Mucosa of stomach (tissue), 1 donor: Measurements from ENCODE around the gene TTC36.
"Not testable (repeated sequence)": the region's sequence is repeated elsewhere in the genome, so short reads cannot be mapped to it uniquely, and the experiment has no call there.

Experiments used
- H3K27me3 ChIP-seq: one replicate; pipeline ENCODE4 v1.7.0; 2013; ENCODE audit warnings: mild to moderate bottlenecking, low read length; ENCODE audit not compliant: control insufficient read depth, insufficient read depth
- H3K36me3 ChIP-seq: one replicate; pipeline ENCODE4 v1.7.0; 2013; ENCODE audit warnings: low read length; ENCODE audit not compliant: control insufficient read depth, insufficient read depth
- H3K4me1 ChIP-seq: one replicate; pipeline ENCODE4 v1.7.0; 2013; ENCODE audit warnings: mild to moderate bottlenecking, low read length; ENCODE audit not compliant: control insufficient read depth, insufficient read depth
- H3K4me3 ChIP-seq: one replicate; pipeline ENCODE4 v1.7.0; 2013; ENCODE audit warnings: low read length
- H3K9ac ChIP-seq: one replicate; pipeline ENCODE4 v1.7.0; 2013; ENCODE audit warnings: mild to moderate bottlenecking, low read length, moderate library complexity
- H3K9me3 ChIP-seq: one replicate; pipeline ENCODE4 v1.7.0; 2013; ENCODE audit warnings: mild to moderate bottlenecking, low read length, moderate library complexity; ENCODE audit not compliant: control insufficient read depth
- donor health status: Pancreatic carcinoma.

TTC36 gene

GRCh38 chr11:118527109-118527508 is at the start of gene TTC36:
Gene TTC36, plus strand, starts transcription at chr11:118527474. Its CDS starts 21 bp downstream, at chr11:118527495.
- Histone ChIP-seq H3K36me3 (peaks cover 2% of the 10 kb centered on the region), H3K27me3 (no peaks in the 10 kb centered on the region), H3K9me3 (no peaks in the 10 kb centered on the region), H3K4me3 (no peak within 1 kb of the TSS), H3K4me1 (peaks cover 10% of the 10 kb centered on the region), H3K9ac (no peak within 1 kb of the TSS)

- H3K36me3 ChIP-seq, H3K9ac ChIP-seq, H3K4me3 ChIP-seq, H3K4me1 ChIP-seq, H3K9me3 ChIP-seq, H3K27me3 ChIP-seq: not testable (repeated sequence)
These were observed 46.0 kb upstream of the TTC36 start for GRCh38 chr11:118481238-118481637.

- Histone ChIP-seq H3K9me3 (no peaks in the 10 kb centered on the region), H3K27me3 (no peaks in the 10 kb centered on the region), H3K36me3 (peaks cover 4% of the 10 kb centered on the region), H3K4me3 (no peak overlapping the region), H3K9ac (no peak overlapping the region), H3K4me1 (no peaks in the 10 kb centered on the region)
These were observed 42.9 kb upstream of the TTC36 start for GRCh38 chr11:118484405-118484804.

- no peak overlapping the region for H3K4me3 ChIP-seq
- peaks cover 4% of the 10 kb centered on the region for H3K36me3 ChIP-seq
- no peak overlapping the region for H3K9ac ChIP-seq
- H3K27me3 ChIP-seq, result no peaks in the 10 kb centered on the region
- no peaks in the 10 kb centered on the region for H3K4me1 ChIP-seq
- H3K9me3 ChIP-seq, result no peaks in the 10 kb centered on the region
These were observed 42.0 kb upstream of the TTC36 start for GRCh38 chr11:118485273-118485672.

- Histone ChIP-seq H3K4me3 (no peak overlapping the region), H3K4me1 (no peaks in the 10 kb centered on the region), H3K9me3 (no peaks in the 10 kb centered on the region), H3K27me3 (no peaks in the 10 kb centered on the region), H3K36me3 (no peaks in the 10 kb centered on the region), H3K9ac (no peak overlapping the region)
These were observed 38.7 kb upstream of the TTC36 start for GRCh38 chr11:118488480-118489109.

GRCh38 chr11:118491041-118491440 is 36.2 kb upstream of the TTC36 start:
- Histone ChIP-seq H3K4me3 (no peak overlapping the region), H3K4me1 (no peaks in the 10 kb centered on the region), H3K9me3 (no peaks in the 10 kb centered on the region), H3K36me3 (no peaks in the 10 kb centered on the region), H3K27me3 (no peaks in the 10 kb centered on the region), H3K9ac (no peak overlapping the region)

- Histone ChIP-seq H3K9ac (no peak overlapping the region), H3K36me3 (no peaks in the 10 kb centered on the region)
These were observed 29.4 kb upstream of the TTC36 start for GRCh38 chr11:118497831-118498230.

GRCh38 chr11:118503216-118503615 is 24.1 kb upstream of the TTC36 start:
- H3K9ac ChIP-seq, result no peak overlapping the region
- H3K4me1 ChIP-seq, result no peaks in the 10 kb centered on the region

More at GRCh38 chr11:118497831-118498230, 29.4 kb upstream of the TTC36 start:
- Histone ChIP-seq H3K27me3 (no peaks in the 10 kb centered on the region), H3K4me1 (no peaks in the 10 kb centered on the region), H3K4me3 (no peak overlapping the region), H3K9me3 (no peaks in the 10 kb centered on the region)

GRCh38 chr11:118511601-118512000 is 15.7 kb upstream of the TTC36 start:
- no peak overlapping the region for H3K4me3 ChIP-seq
- H3K9ac ChIP-seq, result no peak overlapping the region
- H3K9me3 ChIP-seq, result no peaks in the 10 kb centered on the region
- no peaks in the 10 kb centered on the region for H3K27me3 ChIP-seq
- no peaks in the 10 kb centered on the region for H3K4me1 ChIP-seq
- H3K36me3 ChIP-seq, result peaks cover 13% of the 10 kb centered on the region

More at GRCh38 chr11:118503216-118503615, 24.1 kb upstream of the TTC36 start:
- peaks cover 11% of the 10 kb centered on the region for H3K36me3 ChIP-seq
- H3K4me3 ChIP-seq, result no peak overlapping the region
- H3K9me3 ChIP-seq, result no peaks in the 10 kb centered on the region
- H3K27me3 ChIP-seq, result no peaks in the 10 kb centered on the region

- no peak overlapping the region for H3K4me3 ChIP-seq
- H3K27me3 ChIP-seq, result no peaks in the 10 kb centered on the region
- no peak overlapping the region for H3K9ac ChIP-seq
- H3K36me3 ChIP-seq, result peaks cover 13% of the 10 kb centered on the region
- no peaks in the 10 kb centered on the region for H3K9me3 ChIP-seq
- no peaks in the 10 kb centered on the region for H3K4me1 ChIP-seq
These were observed 13.2 kb upstream of the TTC36 start for GRCh38 chr11:118514103-118514502.

GRCh38 chr11:118519549-118519948 is 7.7 kb upstream of the TTC36 start:
- Histone ChIP-seq H3K36me3 (peaks cover 12% of the 10 kb centered on the region), H3K4me3 (no peak overlapping the region), H3K4me1 (no peaks in the 10 kb centered on the region), H3K9ac (no peak overlapping the region), H3K9me3 (no peaks in the 10 kb centered on the region), H3K27me3 (no peaks in the 10 kb centered on the region)

- H3K27me3 ChIP-seq, result no peaks in the 10 kb centered on the region
- no peaks in the 10 kb centered on the region for H3K4me1 ChIP-seq
- H3K36me3 ChIP-seq, result peaks cover 12% of the 10 kb centered on the region
- H3K4me3 ChIP-seq, result no peak overlapping the region
- H3K9me3 ChIP-seq, result no peaks in the 10 kb centered on the region
- no peak overlapping the region for H3K9ac ChIP-seq
These were observed 5.4 kb upstream of the TTC36 start for GRCh38 chr11:118521892-118522311.
